ENCODE measurements around the gene TMED10.

- no peak for TF ChIP-seq CTCF (IDR thresholded peaks at IDR 0.05)
- TF ChIP-seq POLR2A (IDR thresholded peaks at IDR 0.05) = no peak
Measured at GRCh38 chr14:75201087-75201486, 24.7 kb upstream of the TMED10 start.
